Parathyroid adenoma (tissue), 2 donors: ENCODE measurements around the gene HESX1.

Experiments used
- H2AFZ ChIP-seq: fragments of 300-600 bp; sonication (generic); one replicate; pipeline ENCODE4 v1.7.0; 2017; ENCODE audit warnings: antibody characterized with exemption, mild to moderate bottlenecking
- H3K27ac ChIP-seq: fragments of 300-600 bp; sonication (generic); one replicate; pipeline ENCODE4 v1.7.0; 2017
- H3K27me3 ChIP-seq: fragments of 300-600 bp; sonication (generic); one replicate; pipeline ENCODE4 v1.7.0; 2017; ENCODE audit warnings: low read length; ENCODE audit not compliant: control insufficient read depth, insufficient read depth
- H3K36me3 ChIP-seq: fragments of 300-600 bp; sonication (generic); one replicate; pipeline ENCODE4 v1.7.0; 2017; ENCODE audit warnings: low read length; ENCODE audit not compliant: control insufficient read depth, insufficient read depth
- H3K4me1 ChIP-seq: fragments of 300-600 bp; sonication (generic); one replicate; pipeline ENCODE4 v1.7.0; 2017; ENCODE audit warnings: control low read depth
- H3K4me2 ChIP-seq: fragments of 300-600 bp; sonication (generic); one replicate; pipeline ENCODE4 v1.7.0; 2017; ENCODE audit warnings: low read length
- H3K4me3 ChIP-seq: fragments of 300-600 bp; sonication (generic); one replicate; pipeline ENCODE4 v1.7.0; 2017; ENCODE audit warnings: low read depth, low read length
- H3K79me2 ChIP-seq: fragments of 300-600 bp; sonication (generic); one replicate; pipeline ENCODE4 v1.7.0; 2017; ENCODE audit warnings: control low read depth
- H3K9ac ChIP-seq: fragments of 300-600 bp; sonication (generic); one replicate; pipeline ENCODE4 v1.7.0; 2017; ENCODE audit warnings: mild to moderate bottlenecking
- H3K9me3 ChIP-seq: fragments of 300-600 bp; sonication (generic); one replicate; pipeline ENCODE4 v1.7.0; 2017; ENCODE audit warnings: low read length; ENCODE audit not compliant: control insufficient read depth
- TF ChIP-seq, protein P1 (sequence below): fragments of 300-600 bp; sonication (generic); IDR thresholded peaks from one replicate; pipeline ENCODE4 v1.7.0; 2017; ENCODE audit warnings: antibody characterized with exemption, mild to moderate bottlenecking
- donor health status: primary hyperparathyroidism.

HESX1 gene

DNA sequence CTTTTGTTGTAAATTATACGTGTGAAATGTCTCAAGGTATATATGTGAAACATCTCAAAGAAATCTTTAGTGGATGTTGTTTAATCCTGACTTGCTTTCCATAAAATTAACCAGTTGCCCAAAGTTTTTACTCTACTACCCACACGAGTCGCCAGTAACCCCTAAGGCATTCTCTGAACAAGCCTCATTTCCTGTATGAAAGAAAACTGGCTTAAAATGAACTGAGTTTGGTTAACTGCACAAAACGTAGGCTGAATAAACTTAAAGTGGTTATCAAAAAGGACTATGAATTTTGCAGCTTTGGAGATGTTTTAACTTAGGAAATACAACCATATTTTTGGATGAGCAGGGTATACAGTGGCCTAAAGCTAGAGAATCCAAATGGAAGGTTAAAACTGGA, 25.1 kb upstream of the HESX1 start:
- Histone ChIP-seq H3K79me2 (peaks cover 6% of the 10 kb centered on the region), H3K36me3 (no peaks in the 10 kb centered on the region), H3K9ac (no peak overlapping the region), H3K4me3 (no peak overlapping the region), H3K27me3 (no peaks in the 10 kb centered on the region), H3K27ac (no peak overlapping the region), H3K4me1 (peaks cover 3% of the 10 kb centered on the region), H2AFZ (no peak overlapping the region), H3K4me2 (no peak overlapping the region), H3K9me3 (no peaks in the 10 kb centered on the region)
- TF ChIP-seq, protein P1, sequence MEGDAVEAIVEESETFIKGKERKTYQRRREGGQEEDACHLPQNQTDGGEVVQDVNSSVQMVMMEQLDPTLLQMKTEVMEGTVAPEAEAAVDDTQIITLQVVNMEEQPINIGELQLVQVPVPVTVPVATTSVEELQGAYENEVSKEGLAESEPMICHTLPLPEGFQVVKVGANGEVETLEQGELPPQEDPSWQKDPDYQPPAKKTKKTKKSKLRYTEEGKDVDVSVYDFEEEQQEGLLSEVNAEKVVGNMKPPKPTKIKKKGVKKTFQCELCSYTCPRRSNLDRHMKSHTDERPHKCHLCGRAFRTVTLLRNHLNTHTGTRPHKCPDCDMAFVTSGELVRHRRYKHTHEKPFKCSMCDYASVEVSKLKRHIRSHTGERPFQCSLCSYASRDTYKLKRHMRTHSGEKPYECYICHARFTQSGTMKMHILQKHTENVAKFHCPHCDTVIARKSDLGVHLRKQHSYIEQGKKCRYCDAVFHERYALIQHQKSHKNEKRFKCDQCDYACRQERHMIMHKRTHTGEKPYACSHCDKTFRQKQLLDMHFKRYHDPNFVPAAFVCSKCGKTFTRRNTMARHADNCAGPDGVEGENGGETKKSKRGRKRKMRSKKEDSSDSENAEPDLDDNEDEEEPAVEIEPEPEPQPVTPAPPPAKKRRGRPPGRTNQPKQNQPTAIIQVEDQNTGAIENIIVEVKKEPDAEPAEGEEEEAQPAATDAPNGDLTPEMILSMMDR = no peak

DNA sequence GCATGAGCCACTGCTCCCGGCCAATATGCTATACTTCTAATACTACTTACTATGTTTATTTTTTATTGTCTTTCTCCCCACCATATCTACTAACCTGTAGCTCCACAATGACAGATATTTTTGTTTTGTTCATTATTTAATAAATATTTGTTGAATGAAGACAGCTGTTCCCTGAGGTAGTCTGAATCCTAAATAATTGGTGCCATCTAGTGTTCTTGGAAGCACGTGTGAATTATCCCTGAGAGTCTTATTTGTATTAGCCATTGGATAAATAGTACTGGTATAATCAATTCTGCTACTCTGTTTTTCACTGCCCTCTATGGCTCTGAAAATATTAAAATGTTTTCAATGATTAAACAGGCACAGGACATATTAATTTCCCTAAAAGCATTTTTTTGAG, 22.1 kb upstream of the HESX1 start:
- no peak overlapping the region for H3K27ac ChIP-seq
- H3K27me3 ChIP-seq = no peaks in the 10 kb centered on the region
- H3K79me2 ChIP-seq = no peaks in the 10 kb centered on the region
- no peak overlapping the region for H3K4me3 ChIP-seq
- H3K9ac ChIP-seq = no peak overlapping the region
- no peak overlapping the region for H3K4me2 ChIP-seq
- no peaks in the 10 kb centered on the region for H3K4me1 ChIP-seq
- no peaks in the 10 kb centered on the region for H3K36me3 ChIP-seq
- TF ChIP-seq, protein P1 = peak; percentile 44
- H3K9me3 ChIP-seq = no peaks in the 10 kb centered on the region
- no peak overlapping the region for H2AFZ ChIP-seq

DNA sequence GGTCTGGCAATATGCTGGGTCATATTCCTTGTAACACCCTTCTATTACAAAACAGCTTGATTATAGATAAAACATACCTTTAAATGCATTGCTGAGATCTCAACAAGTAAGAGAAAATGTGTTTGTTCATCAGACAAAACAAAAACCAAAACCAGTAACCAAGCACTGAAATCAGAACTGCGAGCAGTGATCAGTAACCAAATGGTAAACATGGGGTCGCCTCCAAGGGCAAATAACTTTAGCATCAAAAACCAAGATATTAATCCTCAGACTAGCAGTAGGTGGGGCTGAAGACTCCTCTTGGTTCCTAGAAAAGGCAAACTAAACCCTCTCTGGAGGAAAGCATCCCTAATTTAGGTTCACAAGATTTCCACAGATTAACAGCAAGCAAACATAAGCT, 6.6 kb upstream of the HESX1 start:
- H3K9me3 ChIP-seq = no peaks in the 10 kb centered on the region
- no peak overlapping the region for H3K4me3 ChIP-seq
- no peak overlapping the region for H3K27ac ChIP-seq
- no peaks in the 10 kb centered on the region for H3K79me2 ChIP-seq
- no peak overlapping the region for H2AFZ ChIP-seq
- TF ChIP-seq, protein P1 = no peak
- no peak overlapping the region for H3K4me2 ChIP-seq
- no peaks in the 10 kb centered on the region for H3K36me3 ChIP-seq
- no peak overlapping the region for H3K9ac ChIP-seq
- no peaks in the 10 kb centered on the region for H3K4me1 ChIP-seq
- H3K27me3 ChIP-seq = no peaks in the 10 kb centered on the region

DNA sequence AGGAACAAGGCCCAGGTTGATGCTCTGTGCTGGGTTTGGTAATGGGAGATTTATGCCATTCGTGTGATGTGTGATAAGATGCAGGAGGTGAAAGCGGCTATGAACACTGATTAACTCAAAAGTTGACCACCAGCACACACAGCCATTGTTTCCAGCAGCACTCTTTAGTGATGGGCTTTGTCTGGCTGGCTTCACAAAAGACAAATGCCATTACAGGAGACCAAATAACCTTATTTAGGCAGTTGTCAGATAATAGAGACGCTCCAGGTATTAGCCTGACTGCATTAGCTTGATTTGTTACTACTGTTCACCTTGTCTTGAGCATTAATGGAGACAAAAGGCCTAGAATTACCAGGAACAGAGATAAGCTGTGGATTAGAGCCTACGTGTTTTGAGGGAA, 5.1 kb downstream of the HESX1 start:
- H3K4me3 ChIP-seq = no peak overlapping the region
- H3K79me2 ChIP-seq = no peaks in the 10 kb centered on the region
- H3K4me1 ChIP-seq = no peaks in the 10 kb centered on the region
- no peak overlapping the region for H3K27ac ChIP-seq
- no peak overlapping the region for H3K9ac ChIP-seq
- H3K27me3 ChIP-seq = no peaks in the 10 kb centered on the region
- no peak overlapping the region for H3K4me2 ChIP-seq
- no peak overlapping the region for H2AFZ ChIP-seq
- H3K9me3 ChIP-seq = no peaks in the 10 kb centered on the region
- H3K36me3 ChIP-seq = no peaks in the 10 kb centered on the region
- TF ChIP-seq, protein P1 = no peak

DNA sequence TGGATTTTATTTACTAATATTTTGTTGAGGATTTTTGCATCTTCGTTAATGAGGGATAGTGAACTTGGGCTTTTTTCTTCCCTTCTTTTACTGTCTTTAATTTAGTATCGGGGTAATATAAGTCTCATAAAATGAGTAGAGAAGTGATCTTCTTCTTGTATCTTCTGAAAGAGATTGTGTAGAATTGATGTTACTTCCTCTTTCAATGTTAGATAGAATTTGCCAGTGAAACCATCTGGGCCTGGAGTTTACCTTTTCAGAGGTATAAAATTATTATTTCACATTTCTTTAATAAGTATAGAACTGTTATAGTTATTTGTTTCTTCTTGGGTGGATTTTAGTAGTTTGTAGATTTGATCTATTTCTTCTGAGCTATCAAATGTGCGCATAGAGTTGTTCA, 7.8 kb downstream of the HESX1 start:
- no peaks in the 10 kb centered on the region for H3K27me3 ChIP-seq
- H3K4me3 ChIP-seq = no peak overlapping the region
- H3K4me2 ChIP-seq = no peak overlapping the region
- no peaks in the 10 kb centered on the region for H3K4me1 ChIP-seq
- TF ChIP-seq, protein P1 = no peak
- no peaks in the 10 kb centered on the region for H3K36me3 ChIP-seq
- H2AFZ ChIP-seq = no peak overlapping the region
- H3K9me3 ChIP-seq = no peaks in the 10 kb centered on the region
- no peaks in the 10 kb centered on the region for H3K79me2 ChIP-seq
- no peak overlapping the region for H3K27ac ChIP-seq
- H3K9ac ChIP-seq = no peak overlapping the region
